ENCODE data around the gene RCCD1. TPM values are rescaled to one million over a fixed set of nuclear protein-coding genes. Genes with fewer than 3 reads are reported as not detected.

The RCCD1 gene
- total RNA-seq, 1 experiment from 2014 or later = 29.0 TPM

Other genes with a start within 250 kb of the RCCD1 start
- 2.8 and 5.2 TPM in 2 replicates for gene BLM, start 237.5 kb upstream of the RCCD1 start, total RNA-seq (2022)
- 48.8 and 49.4 TPM in 2 replicates for gene FURIN, start 86.3 kb upstream of the RCCD1 start, total RNA-seq (2022)
- 0.32 and 0.91 TPM in 2 replicates for gene FES, start 70.4 kb upstream of the RCCD1 start, total RNA-seq (2022)
- gene MAN2A2, start 51.6 kb upstream of the RCCD1 start, total RNA-seq (2022) = 42.1 and 42.4 TPM in 2 replicates
- gene HDDC3, start 22.3 kb upstream of the RCCD1 start, total RNA-seq (2022) = 23.6 and 25.5 TPM in 2 replicates
- 61.7 and 63.1 TPM in 2 replicates for gene UNC45A, start 19.6 kb upstream of the RCCD1 start, total RNA-seq (2022)
- gene PRC1, start 39.7 kb downstream of the RCCD1 start, total RNA-seq (2022) = 83.1 and 125 TPM in 2 replicates
- 11.7 and 12.6 TPM in 2 replicates for gene VPS33B, start 67.7 kb downstream of the RCCD1 start, total RNA-seq (2022)
- 0.44 and 0.96 TPM in 2 replicates for gene SV2B, start 145.4 kb downstream of the RCCD1 start, total RNA-seq (2022)